SU-DHL-6 (cell line): ENCODE data around the gene TBC1D10A.
"Not testable (repeated sequence)": the region's sequence is repeated elsewhere in the genome, so short reads cannot be mapped to it uniquely, and the experiment has no call there.

Source experiments
- EZH2phosphoT487 ChIP-seq: fragments of 200-600 bp; sonication (generic), shearing (Covaris generic); conservative IDR thresholded peaks from 2 replicates; pipeline ENCODE4 v1.6.1; 2018; ENCODE audit warnings: mild to moderate bottlenecking, antibody characterized with exemption, low read length, moderate library complexity, mixed read lengths
- TF ChIP-seq, protein P1 (sequence below): fragments of 200-600 bp; sonication (generic); IDR thresholded peaks from one replicate; pipeline ENCODE4 v1.5.1; 2017; ENCODE audit warnings: antibody characterized with exemption, mild to moderate bottlenecking, low read length, moderate library complexity; ENCODE audit not compliant: insufficient read depth, poor library complexity, severe bottlenecking

DNA sequence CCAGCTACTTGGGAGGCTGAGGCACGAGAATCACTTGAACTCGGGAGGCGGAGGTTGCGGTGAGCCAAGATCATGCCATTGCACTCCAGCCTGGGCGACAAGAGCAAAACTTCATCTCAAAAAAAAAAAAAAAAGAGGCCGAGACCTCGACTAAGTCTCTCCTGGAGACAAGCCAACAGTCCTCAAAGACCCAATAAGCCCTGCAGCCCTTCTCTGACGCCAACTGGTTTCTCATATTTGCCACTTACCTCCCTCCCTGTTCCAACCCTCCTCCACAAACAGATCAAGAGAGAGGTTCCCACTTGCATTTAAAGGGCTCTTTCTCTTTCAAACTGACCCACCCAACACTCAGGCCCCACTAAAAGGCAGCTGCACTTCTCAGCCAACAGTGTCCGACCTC lies 11.6 kb upstream of the TBC1D10A start:
- TF ChIP-seq, protein P1, sequence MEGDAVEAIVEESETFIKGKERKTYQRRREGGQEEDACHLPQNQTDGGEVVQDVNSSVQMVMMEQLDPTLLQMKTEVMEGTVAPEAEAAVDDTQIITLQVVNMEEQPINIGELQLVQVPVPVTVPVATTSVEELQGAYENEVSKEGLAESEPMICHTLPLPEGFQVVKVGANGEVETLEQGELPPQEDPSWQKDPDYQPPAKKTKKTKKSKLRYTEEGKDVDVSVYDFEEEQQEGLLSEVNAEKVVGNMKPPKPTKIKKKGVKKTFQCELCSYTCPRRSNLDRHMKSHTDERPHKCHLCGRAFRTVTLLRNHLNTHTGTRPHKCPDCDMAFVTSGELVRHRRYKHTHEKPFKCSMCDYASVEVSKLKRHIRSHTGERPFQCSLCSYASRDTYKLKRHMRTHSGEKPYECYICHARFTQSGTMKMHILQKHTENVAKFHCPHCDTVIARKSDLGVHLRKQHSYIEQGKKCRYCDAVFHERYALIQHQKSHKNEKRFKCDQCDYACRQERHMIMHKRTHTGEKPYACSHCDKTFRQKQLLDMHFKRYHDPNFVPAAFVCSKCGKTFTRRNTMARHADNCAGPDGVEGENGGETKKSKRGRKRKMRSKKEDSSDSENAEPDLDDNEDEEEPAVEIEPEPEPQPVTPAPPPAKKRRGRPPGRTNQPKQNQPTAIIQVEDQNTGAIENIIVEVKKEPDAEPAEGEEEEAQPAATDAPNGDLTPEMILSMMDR = not testable (repeated sequence)
- not testable (repeated sequence) for TF ChIP-seq EZH2phosphoT487
